AG04449 (cell line): ENCODE measurements around the gene NANOGP8.

ENCODE experiments used
- CTCF ChIA-PET: fragments of 350-600 bp; formaldehyde crosslinking; extraction: SDS; loops from one replicate; lab custom pipeline; 2021; ENCODE audit warnings: antibody characterized with exemption; lab: Yijun Ruan, JAX
- POLR2A ChIA-PET: fragments of 400-600, 350-600 bp; formaldehyde crosslinking; extraction: SDS; loops from one replicate; lab custom pipeline; 2020; ENCODE audit warnings: antibody characterized with exemption, inconsistent platforms; lab: Yijun Ruan, JAX
- DNase-seq: peaks from one replicate; pipeline ENCODE4 v3.0.0-alpha.2; 2010; ENCODE audit warnings: low read depth, low spot score
- H3K4me3 ChIP-seq: 2 replicates; pipeline ENCODE4 v1.5.1; 2011; ENCODE audit warnings: low read depth, mild to moderate bottlenecking, control low read depth, low read length
- CTCF ChIP-seq: IDR thresholded peaks from one replicate; pipeline ENCODE4 v1.5.1; 2011; ENCODE audit warnings: mild to moderate bottlenecking, moderate library complexity, low read length, control low read depth, inconsistent platforms; ENCODE audit not compliant: insufficient read depth; ENCODE audit errors: missing control alignments

The NANOGP8 gene

GRCh38 chr15:35060591-35060990 is 24.5 kb downstream of the NANOGP8 start:
- H3K4me3 ChIP-seq, result no peak overlapping the region
- no peak for TF ChIP-seq CTCF
- ChIA-PET POLR2A (no interaction called here), CTCF (interaction anchor here (2.1 kb wide), 1 partner anchor 18 kb away, joined by 5 read pairs; no protein-coding TSS in a partner anchor)
- no peak for DNase-seq

GRCh38 chr15:35058534-35059054 is 26.5 kb downstream of the NANOGP8 start:
- no peak overlapping the region for H3K4me3 ChIP-seq
- ChIA-PET CTCF (no interaction called here), POLR2A (no interaction called here)
- no peak for DNase-seq
- no peak for TF ChIP-seq CTCF

- ChIA-PET CTCF (interaction anchor here (1.4 kb wide), 1 partner anchor 23 kb away, joined by 5 read pairs; no protein-coding TSS in a partner anchor), POLR2A (no interaction called here)
- TF ChIP-seq CTCF, result no peak
- no peak for DNase-seq
- no peak overlapping the region for H3K4me3 ChIP-seq
Observed at GRCh38 chr15:35055416-35056105, 29.5 kb downstream of the NANOGP8 start.

- ChIA-PET CTCF (no interaction called here), POLR2A (no interaction called here)
- no peak for DNase-seq
- no peak for TF ChIP-seq CTCF
- H3K4me3 ChIP-seq, result no peak overlapping the region
Observed at GRCh38 chr15:35054380-35054779, 30.7 kb downstream of the NANOGP8 start.

- ChIA-PET CTCF (no interaction called here), POLR2A (no interaction called here)
- DNase-seq, result no peak
- TF ChIP-seq CTCF, result no peak
- H3K4me3 ChIP-seq, result no peak overlapping the region
Observed at GRCh38 chr15:35047996-35048395, 37.1 kb downstream of the NANOGP8 start.

GRCh38 chr15:35047528-35047927 is 37.6 kb downstream of the NANOGP8 start:
- ChIA-PET POLR2A (no interaction called here), CTCF (no interaction called here)
- no peak for TF ChIP-seq CTCF
- no peak overlapping the region for H3K4me3 ChIP-seq
- DNase-seq, result no peak
